Right lobe of liver (tissue), 4 donors: Measurements from ENCODE around the gene SMYD1.

Source experiments
- POLR2A ChIP-seq: fragments of 450-650 bp; IDR thresholded peaks from one replicate; pipeline ENCODE4 v1.6.1; 2017; ENCODE audit warnings: antibody characterized with exemption, mild to moderate bottlenecking
- TF ChIP-seq, protein P1 (sequence below), 4 donors: fragments of 200-600 bp in 3 of 4; fragments of 450-650 bp in 1 of 4; IDR thresholded peaks; one replicate each; pipeline versions ENCODE4 v1.5.1 to v1.8.0; 2016 to 2022; ENCODE audit warnings: antibody characterized with exemption in 4 of 4, mild to moderate bottlenecking in 2 of 4
- donor health status: DM: no; HTN: no; CAD: no.
- donor health status: DM: no; HTN: no; CAD: no.
- donor health status: DM: no; HTN: yes; CAD: no.

DNA sequence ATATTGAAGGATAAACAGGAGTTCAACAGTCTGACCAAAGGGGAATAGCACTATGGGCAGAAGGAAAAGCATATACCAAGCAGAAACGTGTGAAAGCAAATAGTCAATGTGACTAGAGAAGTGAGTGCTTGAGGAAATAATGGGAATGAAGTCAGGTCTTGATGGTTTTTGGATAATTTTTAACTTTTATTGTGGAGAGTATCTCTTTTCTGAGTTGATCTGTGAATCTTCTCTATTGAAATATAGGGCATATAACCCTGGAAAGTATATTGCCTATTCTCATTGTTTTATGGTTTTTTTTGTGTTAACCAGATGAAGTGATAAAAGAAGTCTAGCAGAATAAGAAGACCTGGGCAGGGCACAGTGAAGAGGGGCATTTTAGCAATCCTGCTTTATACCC is 76.6 kb downstream of the SMYD1 start:
- TF ChIP-seq, protein P1, sequence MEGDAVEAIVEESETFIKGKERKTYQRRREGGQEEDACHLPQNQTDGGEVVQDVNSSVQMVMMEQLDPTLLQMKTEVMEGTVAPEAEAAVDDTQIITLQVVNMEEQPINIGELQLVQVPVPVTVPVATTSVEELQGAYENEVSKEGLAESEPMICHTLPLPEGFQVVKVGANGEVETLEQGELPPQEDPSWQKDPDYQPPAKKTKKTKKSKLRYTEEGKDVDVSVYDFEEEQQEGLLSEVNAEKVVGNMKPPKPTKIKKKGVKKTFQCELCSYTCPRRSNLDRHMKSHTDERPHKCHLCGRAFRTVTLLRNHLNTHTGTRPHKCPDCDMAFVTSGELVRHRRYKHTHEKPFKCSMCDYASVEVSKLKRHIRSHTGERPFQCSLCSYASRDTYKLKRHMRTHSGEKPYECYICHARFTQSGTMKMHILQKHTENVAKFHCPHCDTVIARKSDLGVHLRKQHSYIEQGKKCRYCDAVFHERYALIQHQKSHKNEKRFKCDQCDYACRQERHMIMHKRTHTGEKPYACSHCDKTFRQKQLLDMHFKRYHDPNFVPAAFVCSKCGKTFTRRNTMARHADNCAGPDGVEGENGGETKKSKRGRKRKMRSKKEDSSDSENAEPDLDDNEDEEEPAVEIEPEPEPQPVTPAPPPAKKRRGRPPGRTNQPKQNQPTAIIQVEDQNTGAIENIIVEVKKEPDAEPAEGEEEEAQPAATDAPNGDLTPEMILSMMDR (IDR thresholded peaks at IDR 0.05) = no peak
- no peak for TF ChIP-seq POLR2A
